Measurements from ENCODE around the gene LIPC.

GRCh38 chr15:58386081-58386480 lies 45.7 kb upstream of the LIPC start:
- no peak for TF ChIP-seq GATA2 (IDR thresholded peaks at IDR 0.05; ENCODE audit: low read depth, low read length)
- TF ChIP-seq GATA3 (IDR thresholded peaks at IDR 0.05; ENCODE audit: low read depth, low read length): no peak
